H1 (cell line): ENCODE measurements around the gene HPS3. TPM values are rescaled to one million over a fixed set of nuclear protein-coding genes. Genes with fewer than 3 reads are reported as not detected.

Experiments
- ATF3 ChIP-seq: IDR thresholded peaks from 2 replicates; pipeline ENCODE4 v1.6.1; 2011; ENCODE audit warnings: low read depth, mild to moderate bottlenecking, low read length; ENCODE audit not compliant: insufficient read depth
- RXRA ChIP-seq: IDR thresholded peaks from 2 replicates; pipeline ENCODE4 v1.6.1; 2011; ENCODE audit warnings: low read depth, mild to moderate bottlenecking, low read length, moderate library complexity; ENCODE audit not compliant: insufficient read depth
- TAF7 ChIP-seq: optimal IDR thresholded peaks from 2 replicates; pipeline ENCODE3; 2011; ENCODE audit warnings: low read depth, mild to moderate bottlenecking, inconsistent platforms, low read length, moderate library complexity, borderline replicate concordance
- polyA plus RNA-seq, 7 experiments: library from polyadenylated mRNA; depleted of rRNA in 3 of 7; stranded (reverse) in 5 of 7; unstranded in 2 of 7; fragments of >200 nt in 5 of 7; fragments of 200-250 nt in 2 of 7; gene quantifications; 1 replicate in 5 of 7; 2 replicates in 1 of 7; 4 replicates in 1 of 7; pipeline versions ENCODE4 v1.2.1 to v1.2.3, GENCODE V29; 2011 to 2013; ENCODE audit warnings: missing spikeins in 2 of 7, mixed read lengths in 2 of 7
- total RNA-seq: library from RNA; stranded (reverse); fragmentation: NEBNext Ultra II Directional; extraction: Animal tissue kit (Norgen Biotek cat#: 25700); gene quantifications from 2 replicates; pipeline ENCODE4 v1.2.1, GENCODE V29; 2021

HPS3 gene
- total and polyA plus RNA-seq, 2 of the 8 experiments (the other 6 are each of a cell fraction or from before 2014, with no cell fraction given), result 23.7 to 48.7 TPM

GRCh38 chr3:149212386-149212785, 82.9 kb downstream of the HPS3 start (continued):
- TF ChIP-seq RXRA (no peak), TAF7 (no peak), ATF3 (no peak)
- TF ChIP-seq, all 59 proteins: peak for 0
